HTERT RPE-1 (cell line): Measurements from ENCODE around the gene PDPR.
"Not testable (repeated sequence)": the region's sequence is repeated elsewhere in the genome, so short reads cannot be mapped to it uniquely, and the experiment has no call there.

Experiments
- in situ Hi-C: fragments of 300-500 bp; cut with MboI; formaldehyde crosslinking; loops from 4 replicates; pipeline ENCODE4 v1.14.3; 2020; ENCODE audit warnings: low sequenced_read_pairs

PDPR gene

GRCh38 chr16:70160821-70161220 lies 46.7 kb downstream of the PDPR start:
- in situ Hi-C loops = no loop called here

- in situ Hi-C loops = no loop called here
Observed at GRCh38 chr16:70161350-70161749, 47.2 kb downstream of the PDPR start.

- in situ Hi-C loops = no loop called here
Observed at GRCh38 chr16:70162041-70162451, 47.9 kb downstream of the PDPR start.

GRCh38 chr16:70163596-70163995 lies 49.5 kb downstream of the PDPR start:
- in situ Hi-C loops = no loop called here

- in situ Hi-C loops = not testable (repeated sequence)
Observed at GRCh38 chr16:70166688-70167087, 52.6 kb downstream of the PDPR start.

- in situ Hi-C loops = not testable (repeated sequence)
Observed at GRCh38 chr16:70173212-70173837, 59.2 kb downstream of the PDPR start, which contains the start of gene CLEC18C. Gene CLEC18C (plus strand): TSS chr16:70173787. CDS start chr16:70174279, 492 bp downstream.

- in situ Hi-C loops = not testable (repeated sequence)
Observed at GRCh38 chr16:70173916-70174315, 59.8 kb downstream of the PDPR start.

- in situ Hi-C loops = not testable (repeated sequence)
Observed at GRCh38 chr16:70174387-70174932, 60.3 kb downstream of the PDPR start.

GRCh38 chr16:70187858-70188607 lies 73.9 kb downstream of the PDPR start:
- in situ Hi-C loops = not testable (repeated sequence)

GRCh38 chr16:70188608-70188915 lies 74.4 kb downstream of the PDPR start:
- in situ Hi-C loops = not testable (repeated sequence)

- in situ Hi-C loops = not testable (repeated sequence)
Observed at GRCh38 chr16:70190574-70190973, 76.4 kb downstream of the PDPR start.

- in situ Hi-C loops = not testable (repeated sequence)
Observed at GRCh38 chr16:70196683-70197300, 82.7 kb downstream of the PDPR start.

- in situ Hi-C loops = not testable (repeated sequence)
Observed at GRCh38 chr16:70197611-70198010, 83.5 kb downstream of the PDPR start.

- in situ Hi-C loops = not testable (repeated sequence)
Observed at GRCh38 chr16:70198230-70198629, 84.1 kb downstream of the PDPR start.

GRCh38 chr16:70198666-70199065 lies 84.5 kb downstream of the PDPR start:
- in situ Hi-C loops = not testable (repeated sequence)

- in situ Hi-C loops = not testable (repeated sequence)
Observed at GRCh38 chr16:70199170-70199569, 85.0 kb downstream of the PDPR start.

GRCh38 chr16:70200063-70200462 lies 85.9 kb downstream of the PDPR start:
- in situ Hi-C loops = not testable (repeated sequence)

- in situ Hi-C loops = not testable (repeated sequence)
Observed at GRCh38 chr16:70203508-70203907, 89.4 kb downstream of the PDPR start.

- in situ Hi-C loops = not testable (repeated sequence)
Observed at GRCh38 chr16:70204010-70204409, 89.9 kb downstream of the PDPR start.

- in situ Hi-C loops = not testable (repeated sequence)
Observed at GRCh38 chr16:70204668-70205405, 90.7 kb downstream of the PDPR start.

GRCh38 chr16:70206382-70206781 lies 92.2 kb downstream of the PDPR start:
- in situ Hi-C loops = not testable (repeated sequence)
